Measurements from ENCODE around the gene NPVF.

The NPVF gene

GRCh38 chr7:25239888-25240287, 11.6 kb upstream of the NPVF start:
- no peak for DNase-seq (ENCODE audit: low spot score)
- no peak for TF ChIP-seq CTCF (IDR thresholded peaks at IDR 0.05; ENCODE audit: extremely low read depth, insufficient read depth, missing control alignments)
- in situ Hi-C loops (cut with MboI; ENCODE audit: low pct_unique_long_range_greater_than_20kb, low sequenced_read_pairs, unreplicated experiment) = no loop called here

GRCh38 chr7:25238066-25238725, 9.9 kb upstream of the NPVF start:
- TF ChIP-seq CTCF (IDR thresholded peaks at IDR 0.05; ENCODE audit: extremely low read depth, insufficient read depth, missing control alignments) = no peak
- in situ Hi-C loops (cut with MboI; ENCODE audit: low pct_unique_long_range_greater_than_20kb, low sequenced_read_pairs, unreplicated experiment) = no loop called here

GRCh38 chr7:25235471-25235870, 7.2 kb upstream of the NPVF start:
- no peak for DNase-seq (ENCODE audit: low spot score)
- in situ Hi-C loops (cut with MboI; ENCODE audit: low pct_unique_long_range_greater_than_20kb, low sequenced_read_pairs, unreplicated experiment) = no loop called here
- TF ChIP-seq CTCF (IDR thresholded peaks at IDR 0.05; ENCODE audit: extremely low read depth, insufficient read depth, missing control alignments) = no peak

More at GRCh38 chr7:25238066-25238725, 9.9 kb upstream of the NPVF start:
- no peak for DNase-seq (ENCODE audit: low spot score)

- no peak for TF ChIP-seq CTCF (IDR thresholded peaks at IDR 0.05; ENCODE audit: extremely low read depth, insufficient read depth, missing control alignments)
- no peak for DNase-seq (ENCODE audit: low spot score)
- in situ Hi-C loops (cut with MboI; ENCODE audit: low pct_unique_long_range_greater_than_20kb, low sequenced_read_pairs, unreplicated experiment) = no loop called here
Observed at GRCh38 chr7:25234336-25234735, 6.0 kb upstream of the NPVF start.

- DNase-seq (ENCODE audit: low spot score) = no peak
- in situ Hi-C loops (cut with MboI; ENCODE audit: low pct_unique_long_range_greater_than_20kb, low sequenced_read_pairs, unreplicated experiment) = no loop called here
- no peak for TF ChIP-seq CTCF (IDR thresholded peaks at IDR 0.05; ENCODE audit: extremely low read depth, insufficient read depth, missing control alignments)
Observed at GRCh38 chr7:25223206-25223605, 5.1 kb downstream of the NPVF start.

- in situ Hi-C loops (cut with MboI; ENCODE audit: low pct_unique_long_range_greater_than_20kb, low sequenced_read_pairs, unreplicated experiment) = no loop called here
- no peak for TF ChIP-seq CTCF (IDR thresholded peaks at IDR 0.05; ENCODE audit: extremely low read depth, insufficient read depth, missing control alignments)
- DNase-seq (ENCODE audit: low spot score) = no peak
Observed at GRCh38 chr7:25222666-25223065, 5.6 kb downstream of the NPVF start.
